Gastrocnemius medialis (tissue), 4 donors: ENCODE data around the gene TRIM58. TPM values are rescaled to one million over a fixed set of nuclear protein-coding genes. Genes with fewer than 3 reads are reported as not detected.

Source experiments
- ATAC-seq, 2 donors: fragments of 150-250 bp; one replicate each; pipeline ENCODE4 v1.9.1; 2016
- DNase-seq, 2 donors: peaks; one replicate each; pipeline ENCODE4 v3.0.0-alpha.2; 2019
- H3K27ac ChIP-seq, 4 donors: fragments of 200-600 bp; sonication (generic); 1 replicate in 1 of 4; 2 replicates in 3 of 4; pipeline ENCODE4 v1.5.1; 2016 to 2018; ENCODE audit warnings: mild to moderate bottlenecking in 2 of 4, moderate library complexity in 1 of 4
- H3K27me3 ChIP-seq, 3 donors: fragments of 200-600 bp; sonication (generic) in 2 of 3; 1 replicate in 1 of 3; 2 replicates in 2 of 3; pipeline versions ENCODE4 v1.5.1 to v1.6.0; 2016 to 2019; ENCODE audit warnings: mild to moderate bottlenecking in 1 of 3, moderate library complexity in 1 of 3
- H3K36me3 ChIP-seq, 2 donors: fragments of 200-600 bp; sonication (generic) in 1 of 2; one replicate each; pipeline ENCODE4 v1.5.1; 2017 to 2018
- H3K4me1 ChIP-seq, 2 donors: fragments of 200-600 bp; sonication (generic) in 1 of 2; one replicate each; pipeline ENCODE4 v1.5.1; 2016 to 2017; ENCODE audit warnings: mild to moderate bottlenecking in 2 of 2
- H3K4me3 ChIP-seq, 4 donors: fragments of 200-600 bp; sonication (generic) in 3 of 4; 1 replicate in 1 of 4; 2 replicates in 3 of 4; pipeline ENCODE4 v1.5.1; 2016 to 2019; ENCODE audit warnings: mild to moderate bottlenecking in 2 of 4
- H3K9me3 ChIP-seq, 3 donors: fragments of 200-600 bp; sonication (generic) in 2 of 3; 1 replicate in 1 of 3; 2 replicates in 2 of 3; pipeline ENCODE4 v1.5.1; 2016 to 2019
- POLR2A ChIP-seq, 2 donors: fragments of 450-650 bp; IDR thresholded peaks; one replicate each; pipeline ENCODE4 v1.6.1; 2017; ENCODE audit warnings: antibody characterized with exemption in 2 of 2, mild to moderate bottlenecking in 2 of 2, moderate library complexity in 2 of 2
- in situ Hi-C, 4 donors: fragments of 200-750 bp; cut with MboI; loops; one replicate each; pipeline versions ENCODE4 v1.15.0 to v1.8.0; 2017; ENCODE audit warnings: low sequenced_read_pairs in 4 of 4
- intact Hi-C: fragments of 100-400 bp; cut with DNase I; formaldehyde crosslinking; loops from one replicate; pipeline ENCODE4 v1.15.1; 2023; ENCODE audit warnings: low total_unique reads
- total RNA-seq, 4 donors: library from RNA; depleted of rRNA; stranded (reverse); fragments of >200 nt; gene quantifications; one replicate each; pipeline versions ENCODE4 v1.1.0 to v1.2.3, GENCODE V29; 2016
- TF ChIP-seq, protein P1 (sequence below), 5 experiments: fragments of 450-650 bp in 3 of 5; fragments of 200-600 bp in 2 of 5; sonication (generic) in 2 of 5; IDR thresholded peaks in 4 of 5; conservative IDR thresholded peaks in 1 of 5; 1 replicate in 4 of 5; 2 replicates in 1 of 5; pipeline ENCODE4 v1.5.1; 2016 to 2019; ENCODE audit warnings: antibody characterized with exemption in 5 of 5, mild to moderate bottlenecking in 3 of 5, moderate library complexity in 3 of 5

The TRIM58 gene
- total RNA-seq, 4 donors from 2014 or later: 0.26 to 1.5 (median 0.49) TPM

DNA sequence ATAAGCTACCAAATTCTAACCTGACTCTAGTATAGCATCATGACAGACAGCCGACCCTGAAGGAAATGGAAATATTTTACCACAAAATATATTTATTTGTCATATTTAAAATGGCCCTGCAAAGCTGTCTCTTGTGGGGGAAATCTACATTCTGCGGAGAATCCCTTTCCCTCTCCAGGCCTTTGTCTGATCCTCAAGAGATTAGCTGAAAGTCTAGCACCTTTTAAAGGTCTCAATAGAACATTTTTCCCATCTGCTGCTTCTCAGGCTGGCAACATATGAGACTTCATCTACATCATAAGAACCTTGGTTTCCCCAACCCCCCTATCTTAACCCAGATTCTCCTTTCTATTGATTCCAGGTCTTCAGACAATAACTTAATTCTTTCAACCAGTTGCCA, 13.6 kb upstream of the TRIM58 start:
- TF ChIP-seq POLR2A (IDR thresholded peaks at IDR 0.05): no peak
- TF ChIP-seq, protein P1, sequence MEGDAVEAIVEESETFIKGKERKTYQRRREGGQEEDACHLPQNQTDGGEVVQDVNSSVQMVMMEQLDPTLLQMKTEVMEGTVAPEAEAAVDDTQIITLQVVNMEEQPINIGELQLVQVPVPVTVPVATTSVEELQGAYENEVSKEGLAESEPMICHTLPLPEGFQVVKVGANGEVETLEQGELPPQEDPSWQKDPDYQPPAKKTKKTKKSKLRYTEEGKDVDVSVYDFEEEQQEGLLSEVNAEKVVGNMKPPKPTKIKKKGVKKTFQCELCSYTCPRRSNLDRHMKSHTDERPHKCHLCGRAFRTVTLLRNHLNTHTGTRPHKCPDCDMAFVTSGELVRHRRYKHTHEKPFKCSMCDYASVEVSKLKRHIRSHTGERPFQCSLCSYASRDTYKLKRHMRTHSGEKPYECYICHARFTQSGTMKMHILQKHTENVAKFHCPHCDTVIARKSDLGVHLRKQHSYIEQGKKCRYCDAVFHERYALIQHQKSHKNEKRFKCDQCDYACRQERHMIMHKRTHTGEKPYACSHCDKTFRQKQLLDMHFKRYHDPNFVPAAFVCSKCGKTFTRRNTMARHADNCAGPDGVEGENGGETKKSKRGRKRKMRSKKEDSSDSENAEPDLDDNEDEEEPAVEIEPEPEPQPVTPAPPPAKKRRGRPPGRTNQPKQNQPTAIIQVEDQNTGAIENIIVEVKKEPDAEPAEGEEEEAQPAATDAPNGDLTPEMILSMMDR (IDR thresholded peaks at IDR 0.05 in 4 of 5, conservative IDR thresholded peaks at IDR 0.05 in 1 of 5): no peak
- Histone ChIP-seq H3K36me3 (no peaks in the 10 kb centered on the region), H3K27me3 (no peaks in the 10 kb centered on the region), H3K4me3 (no peak overlapping the region), H3K9me3 (no peaks in the 10 kb centered on the region), H3K27ac (no peak overlapping the region), H3K4me1 (no peaks in the 10 kb centered on the region)
- no peak for ATAC-seq
- in situ Hi-C loops: no loop called here
- intact Hi-C loops: no loop called here
- DNase-seq: no peak

DNA sequence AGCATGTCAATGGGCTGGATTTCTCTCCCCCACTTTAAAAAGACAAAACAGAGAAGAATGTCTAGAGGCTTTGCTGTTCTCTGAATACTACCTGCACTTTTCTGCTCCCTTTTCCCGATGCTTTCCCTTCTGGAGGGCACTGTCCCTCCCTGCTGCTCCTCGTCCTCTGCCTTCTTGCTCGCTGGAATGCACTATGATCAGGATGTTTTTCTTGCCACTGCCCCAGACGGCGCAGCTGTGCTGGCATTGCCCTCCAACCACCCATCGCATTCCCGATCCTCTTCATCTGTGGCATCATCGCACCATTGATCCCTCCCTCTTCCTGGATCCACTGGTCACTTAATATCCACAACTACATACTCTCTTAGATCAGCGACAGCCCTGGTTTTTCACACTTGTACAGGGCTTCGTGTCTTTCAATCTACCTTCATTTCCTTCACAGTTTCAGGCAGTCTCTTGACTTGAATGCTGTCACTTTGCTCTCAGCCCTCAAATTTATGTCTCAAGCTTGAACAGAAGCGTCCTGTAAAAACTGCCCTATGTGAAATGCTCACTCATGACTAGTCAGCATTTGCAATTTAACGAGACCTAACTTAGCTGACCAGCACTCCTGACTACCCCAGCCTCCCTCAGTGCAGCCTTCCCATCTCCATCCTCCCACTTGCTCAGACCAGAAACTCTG, 11.8 kb upstream of the TRIM58 start:
- no peak for DNase-seq
- intact Hi-C loops (no loop called here), in situ Hi-C loops (no loop called here)
- Histone ChIP-seq H3K9me3 (no peaks in the 10 kb centered on the region), H3K4me3 (no peak overlapping the region), H3K27ac (no peak overlapping the region), H3K27me3 (no peaks in the 10 kb centered on the region), H3K4me1 (no peaks in the 10 kb centered on the region), H3K36me3 (no peaks in the 10 kb centered on the region)
- TF ChIP-seq, protein P1 (IDR thresholded peaks at IDR 0.05 in 4 of 5, conservative IDR thresholded peaks at IDR 0.05 in 1 of 5): no peak
- TF ChIP-seq POLR2A (IDR thresholded peaks at IDR 0.05): no peak
- ATAC-seq: no peak

DNA sequence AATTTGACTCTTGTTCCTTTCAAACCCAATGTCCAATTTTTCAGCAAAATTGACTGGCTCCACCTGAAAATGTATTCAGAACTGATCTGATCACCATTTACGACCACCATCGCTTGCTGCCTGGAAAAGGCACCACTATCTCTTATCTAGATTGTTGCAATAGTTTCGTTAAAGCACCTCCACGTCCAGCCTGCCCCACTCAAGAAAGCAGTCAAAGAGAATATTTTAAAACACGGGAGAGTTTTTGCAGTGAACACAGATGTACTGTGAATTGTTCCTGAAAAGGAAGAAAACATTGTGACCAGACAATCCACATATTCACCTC, 11.3 kb upstream of the TRIM58 start:
- TF ChIP-seq, protein P1 (IDR thresholded peaks at IDR 0.05 in 4 of 5, conservative IDR thresholded peaks at IDR 0.05 in 1 of 5): no peak
- intact Hi-C loops: no loop called here
- Histone ChIP-seq H3K36me3 (no peaks in the 10 kb centered on the region), H3K9me3 (no peaks in the 10 kb centered on the region), H3K4me1 (no peaks in the 10 kb centered on the region), H3K4me3 (no peak overlapping the region), H3K27me3 (no peaks in the 10 kb centered on the region), H3K27ac (no peak overlapping the region)
- in situ Hi-C loops: no loop called here
- ATAC-seq (no peak), DNase-seq (no peak)

DNA sequence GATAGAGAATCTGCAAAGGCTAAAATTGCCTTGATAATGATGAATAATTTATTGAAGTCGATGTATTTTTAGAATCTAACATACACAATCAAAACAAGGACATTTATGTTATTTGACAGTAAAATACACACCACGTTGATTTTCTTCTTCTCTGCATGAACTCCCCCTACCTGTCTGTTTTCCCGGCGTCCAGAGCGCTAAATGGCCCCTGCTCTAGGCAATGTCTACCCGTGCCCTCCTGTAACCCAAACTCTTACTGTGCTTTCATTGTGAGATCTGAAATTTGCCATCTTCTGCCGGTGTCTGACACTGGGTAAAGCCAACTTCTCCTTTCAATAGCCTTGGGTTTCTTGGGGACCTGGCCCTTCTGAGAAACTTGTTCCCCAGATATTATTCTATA, 8.6 kb upstream of the TRIM58 start:
- Histone ChIP-seq H3K27ac (no peak overlapping the region), H3K36me3 (no peaks in the 10 kb centered on the region), H3K27me3 (no peaks in the 10 kb centered on the region), H3K4me1 (no peaks in the 10 kb centered on the region), H3K4me3 (no peak overlapping the region), H3K9me3 (no peaks in the 10 kb centered on the region)
- intact Hi-C loops (no loop called here), in situ Hi-C loops (no loop called here)
- ATAC-seq (no peak), DNase-seq (no peak)
- TF ChIP-seq, protein P1 (IDR thresholded peaks at IDR 0.05 in 4 of 5, conservative IDR thresholded peaks at IDR 0.05 in 1 of 5): no peak
- TF ChIP-seq POLR2A (IDR thresholded peaks at IDR 0.05): no peak

DNA sequence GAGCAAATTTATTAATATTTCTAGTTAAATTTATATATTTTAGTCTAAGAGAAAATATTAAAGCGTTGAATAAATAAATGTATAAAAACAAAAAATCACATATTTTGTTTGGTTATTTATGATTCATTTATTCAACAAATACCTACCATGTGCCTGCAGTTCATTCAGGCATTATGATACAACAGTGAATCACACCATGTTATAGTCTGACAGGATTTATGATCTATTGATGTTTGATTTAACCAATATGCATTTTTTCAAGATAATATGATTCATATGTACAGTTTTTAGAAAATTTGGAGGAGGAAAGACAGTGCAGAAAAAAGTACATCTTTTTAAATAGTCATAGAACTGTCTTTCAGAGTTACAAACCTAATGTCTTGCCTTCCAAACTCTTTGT, 7.4 kb upstream of the TRIM58 start:
- ATAC-seq: no peak

More for the DNA sequence above, 7.4 kb upstream of the TRIM58 start:
- no peak for DNase-seq
- Histone ChIP-seq H3K36me3 (no peaks in the 10 kb centered on the region), H3K27me3 (no peaks in the 10 kb centered on the region), H3K9me3 (no peaks in the 10 kb centered on the region), H3K4me1 (no peaks in the 10 kb centered on the region), H3K27ac (no peak overlapping the region), H3K4me3 (no peak overlapping the region)
- in situ Hi-C loops (no loop called here), intact Hi-C loops (no loop called here)
- no peak for TF ChIP-seq POLR2A (IDR thresholded peaks at IDR 0.05)
- TF ChIP-seq, protein P1 (IDR thresholded peaks at IDR 0.05 in 4 of 5, conservative IDR thresholded peaks at IDR 0.05 in 1 of 5): no peak
